ENCODE measurements around the gene IFNAR2.

IFNAR2 gene

DNA sequence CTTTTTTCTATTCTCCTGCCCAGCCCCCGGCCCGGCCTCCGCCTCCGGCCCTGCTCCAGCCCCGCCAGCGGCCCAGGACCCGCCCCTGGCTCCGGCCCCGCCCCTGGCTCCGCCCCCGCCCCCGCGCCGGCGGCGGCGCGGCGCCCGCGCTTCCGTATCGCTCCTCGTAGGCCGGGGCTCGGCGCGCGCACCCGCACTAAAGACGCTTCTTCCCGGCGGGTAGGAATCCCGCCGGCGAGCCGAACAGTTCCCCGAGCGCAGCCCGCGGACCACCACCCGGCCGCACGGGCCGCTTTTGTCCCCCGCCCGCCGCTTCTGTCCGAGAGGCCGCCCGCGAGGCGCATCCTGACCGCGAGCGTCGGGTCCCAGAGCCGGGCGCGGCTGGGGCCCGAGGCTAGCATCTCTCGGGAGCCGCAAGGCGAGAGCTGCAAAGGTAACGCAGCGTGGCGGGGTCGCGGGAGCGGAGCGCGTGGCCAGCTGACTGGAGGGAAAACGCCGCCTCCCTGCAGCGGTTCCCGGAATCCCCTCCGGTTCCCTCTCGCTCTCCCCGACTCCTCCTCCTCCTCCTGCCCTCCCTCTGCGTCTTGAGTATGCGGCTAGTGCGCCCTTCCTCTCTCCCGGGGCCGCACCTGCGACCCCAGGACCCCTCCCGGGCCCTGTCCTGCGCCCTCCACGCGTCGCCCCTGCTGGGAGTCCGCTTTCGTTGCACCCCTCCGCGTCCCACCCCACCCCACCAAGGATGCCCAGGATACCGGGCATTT, at the start of gene IFNAR2:
Gene IFNAR2 (plus strand): TSS at position 155 of the 761 bp plus-strand sequence. CDS start 11,985 bp downstream, outside the sequence.
- peak; percentile 49 to 63 (median 62) for DNase-seq (ENCODE audit: low read depth in 2 of 3, low spot score in 2 of 3)

DNA sequence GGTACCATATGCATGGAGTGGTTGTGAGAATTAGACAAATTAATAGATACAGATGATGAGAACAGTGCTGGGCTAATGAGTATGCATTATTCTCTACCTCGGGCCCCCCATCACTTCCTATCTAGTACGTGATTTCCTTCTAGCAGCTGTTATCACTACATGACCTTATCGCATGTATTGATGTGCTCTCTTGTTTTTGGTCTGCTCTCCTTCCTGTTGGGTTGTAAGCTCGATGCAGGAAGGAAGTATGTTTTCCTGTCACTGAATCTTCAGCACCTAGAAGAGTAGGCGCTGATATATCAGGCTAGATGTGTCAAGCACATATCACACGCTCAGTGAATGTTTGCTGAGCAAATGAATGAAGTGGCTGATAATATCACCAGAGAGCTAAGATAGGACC, 43.9 kb upstream of the IFNAR2 start:
- DNase-seq (ENCODE audit: low read depth in 2 of 3, low spot score in 2 of 3) = no peak

DNA sequence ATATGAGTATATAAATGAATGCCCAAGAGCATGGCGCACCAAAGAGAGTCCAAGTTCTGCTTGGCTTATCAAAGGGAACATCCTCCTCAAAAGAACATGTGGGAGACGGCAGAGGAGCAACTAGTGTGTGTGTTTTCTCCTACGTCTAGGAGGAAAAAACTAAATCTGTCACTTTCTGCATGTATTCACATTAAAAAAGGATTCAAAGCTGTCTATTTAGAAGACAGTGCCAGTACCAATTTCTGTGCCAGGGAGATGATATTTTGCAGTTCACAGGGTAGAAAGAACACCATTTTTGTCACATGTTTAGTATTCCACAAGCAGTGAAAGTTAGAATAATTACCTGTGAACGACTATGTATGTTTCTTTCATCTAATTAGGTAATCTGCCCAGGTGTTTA, 42.5 kb upstream of the IFNAR2 start:
- DNase-seq (ENCODE audit: low read depth in 2 of 3, low spot score in 2 of 3) = no peak

DNA sequence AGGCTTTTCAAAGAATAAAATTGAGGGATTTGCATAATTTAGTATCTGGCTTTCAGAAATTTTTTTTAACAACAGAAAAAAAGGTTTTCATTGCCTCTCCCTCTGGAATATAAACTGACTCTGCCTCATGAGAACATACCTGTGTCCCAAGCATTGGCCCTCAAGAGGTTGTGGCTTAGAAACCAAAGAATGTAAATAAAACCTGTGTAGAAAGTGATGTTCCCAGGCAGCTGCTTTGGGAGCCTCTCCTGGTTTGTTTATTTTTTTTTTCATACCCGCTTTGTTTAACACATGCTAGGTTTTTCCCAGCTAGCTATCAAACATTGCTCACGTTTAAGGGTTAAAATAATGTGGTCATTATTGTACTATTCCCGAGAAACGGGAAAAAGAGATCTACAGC, 40.5 kb upstream of the IFNAR2 start:
- DNase-seq (ENCODE audit: low read depth in 2 of 3, low spot score in 2 of 3) = no peak

DNA sequence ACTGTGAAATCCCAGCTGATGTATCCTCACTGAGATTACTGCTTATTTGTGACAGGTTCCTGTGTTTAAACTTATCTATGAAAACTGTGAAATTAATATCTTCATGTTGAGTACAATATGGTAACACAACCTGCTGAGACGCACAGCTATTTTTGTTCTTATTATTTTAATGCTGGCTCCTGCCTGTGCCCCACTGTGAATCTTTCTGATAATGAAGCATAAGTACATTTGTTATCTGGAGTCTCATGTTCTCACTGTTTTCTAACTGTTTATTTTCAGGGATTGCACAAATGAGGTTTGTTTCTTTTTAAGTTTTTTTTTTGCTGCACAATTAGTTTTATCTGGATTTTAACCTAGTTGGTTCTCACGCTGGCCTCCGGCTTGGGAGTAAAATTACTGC, 39.9 kb upstream of the IFNAR2 start:
- no peak for DNase-seq (ENCODE audit: low read depth in 2 of 3, low spot score in 2 of 3)

DNA sequence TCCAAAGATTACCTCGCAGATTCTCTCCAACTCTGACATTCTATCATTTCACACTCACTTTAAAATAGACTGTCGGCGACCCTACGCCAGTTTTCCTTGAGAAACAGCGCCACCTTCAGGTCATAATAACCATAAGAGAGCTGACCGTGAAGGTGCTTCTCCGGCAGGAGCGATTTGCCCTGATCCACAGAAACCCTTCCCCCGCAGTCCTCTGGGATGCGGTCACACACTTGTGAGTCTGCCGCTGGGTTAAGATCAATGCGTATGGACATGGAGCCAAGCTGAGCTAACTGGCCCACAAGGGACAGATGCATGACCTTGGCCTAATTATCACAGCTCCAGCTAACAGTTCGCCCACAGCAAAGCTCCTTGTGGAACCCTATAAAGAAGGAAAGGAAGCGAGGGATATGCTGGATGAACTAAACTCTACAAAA, 32.8 kb upstream of the IFNAR2 start:
- peak in 1 of 3 experiments; percentile 47 for DNase-seq (ENCODE audit: low read depth in 2 of 3, low spot score in 2 of 3)

DNA sequence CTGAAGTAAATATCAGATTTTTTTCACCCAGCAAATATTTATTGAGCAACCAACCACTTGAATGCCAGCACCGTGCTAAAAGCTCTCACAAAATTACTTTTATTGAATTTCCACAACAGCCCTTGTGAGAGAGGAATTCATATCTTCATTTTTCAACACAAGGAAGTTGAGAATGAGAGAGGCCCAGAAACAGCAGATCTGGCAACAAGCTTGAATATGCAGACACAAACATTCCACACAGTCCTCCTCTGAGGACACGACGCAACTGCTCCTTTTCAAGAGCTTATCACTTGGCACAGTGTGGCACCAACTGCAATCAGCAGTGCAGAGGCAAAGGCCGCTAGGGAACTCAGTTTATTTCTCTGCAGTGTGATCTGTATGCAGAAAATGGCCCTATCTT, 32.2 kb upstream of the IFNAR2 start:
- no peak for DNase-seq (ENCODE audit: low read depth in 2 of 3, low spot score in 2 of 3)

DNA sequence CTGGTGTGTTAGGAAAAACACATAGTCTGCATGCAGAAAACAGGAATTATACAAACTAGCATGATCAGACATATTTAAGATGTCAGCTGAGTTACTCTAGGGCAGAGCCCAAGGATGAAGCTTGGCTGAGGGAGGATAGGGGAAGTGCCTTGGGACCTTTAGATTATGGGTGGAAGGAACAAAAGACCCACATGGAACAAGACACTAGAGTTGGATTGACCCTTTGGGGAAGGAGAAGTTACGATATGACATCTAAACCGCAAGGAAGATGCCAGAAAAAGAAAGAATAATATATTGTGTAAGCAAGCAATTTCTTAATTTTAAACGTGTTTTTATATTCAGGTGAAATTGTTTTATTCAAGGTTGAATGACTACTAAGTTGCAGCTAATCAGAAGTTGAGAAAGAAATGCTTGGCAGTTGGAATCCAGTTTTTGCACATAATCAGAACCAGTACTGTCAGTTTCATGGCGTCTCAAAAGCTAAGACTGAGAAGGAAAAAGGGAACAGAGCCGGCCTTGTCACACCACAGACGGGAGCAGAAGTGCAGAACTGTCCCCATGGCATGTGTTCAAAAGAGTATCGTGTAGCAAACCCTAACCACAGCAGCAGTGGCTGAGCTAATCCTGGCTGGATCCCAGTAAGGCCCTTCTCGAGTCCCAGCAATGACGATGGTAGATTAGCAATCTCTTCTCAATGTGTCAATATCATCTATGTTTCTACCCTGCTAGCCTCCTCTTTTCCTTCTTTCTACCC, 31.2 kb upstream of the IFNAR2 start:
- DNase-seq (ENCODE audit: low read depth in 2 of 3, low spot score in 2 of 3) = no peak

DNA sequence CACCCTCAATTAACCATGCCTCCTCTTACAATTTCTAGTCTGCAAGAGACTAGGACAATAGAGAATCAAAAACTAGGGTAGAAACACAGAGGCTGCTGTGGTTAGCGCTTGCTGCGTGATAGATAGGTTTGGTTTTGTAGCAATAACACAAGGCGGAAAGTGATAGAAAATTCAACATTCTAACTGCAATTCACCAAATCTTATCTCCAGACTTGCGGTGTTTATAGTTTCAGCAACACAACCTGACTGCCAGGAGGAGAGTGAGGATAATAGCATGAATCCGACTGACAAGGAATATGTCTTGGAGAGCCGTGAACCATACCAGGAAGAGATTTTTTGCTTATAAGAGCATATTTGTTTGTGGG, 30.7 kb upstream of the IFNAR2 start:
- no peak for DNase-seq (ENCODE audit: low read depth in 2 of 3, low spot score in 2 of 3)

DNA sequence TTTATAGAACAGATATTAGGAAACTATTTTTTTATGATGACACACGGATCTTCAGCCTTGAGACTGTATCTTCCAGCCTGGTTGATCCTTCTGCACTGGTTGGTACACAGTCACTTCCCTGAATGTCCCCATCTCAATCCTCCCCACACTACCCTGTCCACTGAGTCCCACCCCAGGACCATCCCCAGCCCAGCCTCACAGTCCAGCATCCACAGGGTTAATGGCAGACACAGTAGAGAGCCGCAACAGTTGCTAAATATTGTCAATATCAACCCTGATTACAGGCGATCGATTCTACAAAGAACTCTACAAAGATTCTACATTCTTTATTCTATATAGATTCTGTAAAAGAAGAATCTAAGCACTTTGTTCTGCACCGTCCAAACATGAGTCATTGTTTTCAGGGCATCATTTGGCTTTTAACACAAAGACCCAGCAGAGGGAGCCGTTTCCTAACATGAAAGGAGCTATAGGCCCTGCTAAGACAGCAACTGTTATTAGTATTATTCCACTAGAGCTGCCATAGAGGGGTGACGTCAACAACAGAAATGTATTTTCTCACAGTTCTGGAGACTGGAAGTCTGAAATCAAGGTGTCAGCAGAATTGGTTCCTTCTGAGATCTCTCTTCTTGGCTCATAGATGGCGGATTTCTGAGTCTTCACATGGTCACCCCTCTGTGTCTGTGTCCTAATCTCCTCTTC, 30.1 kb upstream of the IFNAR2 start:
- no peak for DNase-seq (ENCODE audit: low read depth in 2 of 3, low spot score in 2 of 3)

DNA sequence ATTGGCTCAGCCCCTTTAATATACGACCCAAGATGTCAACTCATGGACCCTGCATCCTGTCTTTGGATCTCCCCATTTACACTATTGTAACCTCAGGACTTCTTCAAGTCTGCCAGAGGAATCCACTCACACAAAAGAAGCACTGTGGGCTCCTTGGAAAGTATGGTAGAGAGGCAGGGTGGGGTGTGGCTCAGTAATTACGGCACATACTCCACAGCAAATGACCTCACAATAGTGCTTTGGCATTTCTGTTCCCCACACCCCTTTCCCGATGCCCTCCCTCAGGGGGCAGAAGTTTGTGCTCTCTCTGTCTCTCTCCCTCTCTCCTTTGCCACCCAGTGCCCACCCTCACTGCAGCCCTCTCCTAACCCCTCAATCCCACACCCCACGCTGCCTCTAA, 27.8 kb upstream of the IFNAR2 start:
- DNase-seq (ENCODE audit: low read depth in 2 of 3, low spot score in 2 of 3) = no peak

DNA sequence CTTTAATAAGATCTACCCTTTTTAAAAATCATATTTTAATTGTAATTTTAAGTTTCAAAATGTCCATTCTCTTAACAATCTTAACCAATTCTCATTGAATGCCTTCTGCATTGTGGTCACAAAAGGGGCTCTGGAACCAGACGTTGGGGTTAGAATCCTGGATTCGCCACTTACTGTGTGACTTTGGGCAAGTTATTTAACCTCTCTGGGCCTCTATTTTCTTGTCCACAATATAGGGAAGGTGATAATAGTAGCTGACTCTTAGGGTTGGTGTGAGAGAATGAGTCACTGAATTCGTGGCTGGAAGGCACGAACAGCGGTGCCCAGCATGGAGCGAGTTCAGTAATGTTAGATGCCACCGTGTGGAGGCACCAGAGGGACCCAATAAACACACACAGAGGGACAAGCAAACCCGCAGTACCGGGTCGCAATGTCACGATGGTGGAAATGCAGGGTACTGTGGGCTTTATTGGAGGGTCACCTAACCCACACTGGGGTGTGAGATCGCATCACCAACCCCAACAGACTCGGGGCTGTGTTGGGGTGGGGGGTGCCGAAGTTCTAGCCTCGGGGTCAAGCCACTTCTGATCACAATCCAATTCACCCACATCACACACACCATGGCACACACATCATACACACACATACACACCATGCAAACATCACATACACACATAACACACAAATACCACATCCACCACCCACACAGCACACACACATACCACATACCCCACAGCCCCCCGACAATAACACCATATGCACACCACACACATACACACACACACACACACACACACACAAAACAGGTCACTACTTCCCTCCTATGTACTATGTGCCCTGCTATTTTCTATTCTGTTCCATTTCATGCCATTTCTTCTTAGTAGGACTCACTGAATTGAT, 27.0 kb upstream of the IFNAR2 start:
- DNase-seq (ENCODE audit: low read depth in 2 of 3, low spot score in 2 of 3) = no peak

DNA sequence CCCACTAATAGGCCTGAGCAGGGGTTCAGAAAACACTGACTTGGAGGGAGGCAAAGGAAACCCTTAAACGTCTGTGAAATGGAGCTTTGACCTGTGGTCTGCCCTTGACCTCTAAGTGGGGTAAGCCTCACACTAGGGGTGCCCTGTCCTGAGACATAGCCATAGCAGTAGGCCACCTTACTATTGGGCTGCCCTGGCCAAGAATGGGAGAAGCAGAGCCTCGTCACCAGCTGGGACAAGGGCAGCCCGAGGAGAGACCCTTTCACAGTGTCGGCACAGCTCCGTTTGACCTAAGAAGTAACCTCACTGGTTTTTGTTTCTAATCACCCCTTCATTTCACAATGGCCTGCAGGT, 26.4 kb upstream of the IFNAR2 start:
- DNase-seq (ENCODE audit: low read depth in 2 of 3, low spot score in 2 of 3) = no peak

DNA sequence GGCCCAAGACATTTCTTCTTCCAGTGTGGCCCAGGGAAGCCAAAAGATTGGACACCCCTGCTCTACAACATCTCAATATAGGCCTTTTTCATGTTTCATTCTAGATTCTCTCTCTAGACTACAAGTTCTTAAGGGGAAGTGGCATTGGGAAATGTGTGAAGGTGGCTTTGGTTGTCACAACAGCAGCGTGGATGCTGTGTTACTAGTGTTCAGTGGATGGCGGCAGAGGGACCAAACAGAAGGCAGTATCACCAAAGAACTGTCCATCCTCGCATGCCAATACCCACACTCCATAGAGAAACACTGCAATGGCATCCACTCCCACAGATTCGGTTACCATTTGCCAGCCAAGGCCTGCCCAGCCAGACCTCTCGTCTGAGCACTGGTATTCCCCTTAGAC, 24.3 kb upstream of the IFNAR2 start:
- no peak for DNase-seq (ENCODE audit: low read depth in 2 of 3, low spot score in 2 of 3)

DNA sequence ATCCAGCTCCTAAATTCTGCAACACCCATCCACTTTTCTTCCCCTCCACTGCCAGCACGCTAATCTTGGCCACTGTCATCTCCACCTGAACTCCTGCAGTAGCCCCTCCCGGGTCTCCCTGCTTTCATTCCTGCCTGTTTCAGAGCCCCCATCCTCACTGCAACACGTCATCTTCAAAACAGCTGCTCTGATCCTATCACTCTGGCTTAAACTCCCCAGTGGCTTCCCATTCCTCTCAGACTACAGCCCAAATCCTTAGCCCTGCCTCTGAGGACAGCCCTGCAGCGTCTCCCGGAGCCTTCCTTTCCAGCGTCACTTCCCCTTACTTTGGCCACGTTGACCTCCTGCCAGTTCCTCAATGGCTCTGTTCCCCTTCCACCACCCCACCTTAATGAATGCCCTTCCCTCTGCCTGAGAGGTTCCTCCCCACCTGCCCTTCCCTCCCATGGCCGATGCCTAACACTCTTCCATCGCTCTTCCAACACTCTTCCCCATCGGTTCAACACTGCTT, 22.9 kb upstream of the IFNAR2 start:
- DNase-seq (ENCODE audit: low read depth in 2 of 3, low spot score in 2 of 3) = no peak

DNA sequence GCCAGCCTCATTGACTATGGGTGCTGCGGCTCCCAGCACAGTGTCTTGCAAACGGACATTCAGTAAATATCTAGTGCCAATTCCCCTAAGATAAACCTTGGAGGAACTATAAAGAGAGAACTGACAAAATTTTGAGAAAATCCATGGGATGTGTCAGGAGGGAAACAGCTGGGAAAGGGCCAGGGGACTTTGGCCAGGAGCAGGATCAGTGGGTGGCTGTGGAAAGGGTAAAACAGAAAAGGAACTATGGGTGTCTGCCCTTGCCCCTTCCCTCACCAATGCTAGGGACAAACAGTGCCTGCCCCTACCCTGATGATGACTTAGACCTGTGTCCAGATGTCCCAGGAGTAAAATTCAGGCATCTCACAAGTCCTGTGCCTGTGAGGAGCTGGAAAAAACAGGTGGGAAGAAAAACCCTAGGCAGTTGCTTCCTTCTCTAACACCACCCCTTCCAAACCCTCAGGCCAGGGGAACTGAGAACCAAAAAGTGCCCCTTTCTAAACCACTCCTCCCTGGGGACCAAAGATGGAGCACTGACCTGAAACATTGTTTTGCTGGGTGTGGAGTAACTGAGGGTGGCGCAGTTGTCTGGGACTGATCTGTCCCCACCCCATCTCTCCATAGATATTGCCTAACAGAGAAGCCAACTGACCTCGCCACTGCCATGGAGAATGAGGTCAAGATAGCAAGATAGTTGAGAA, 22.1 kb upstream of the IFNAR2 start:
- DNase-seq (ENCODE audit: low read depth in 2 of 3, low spot score in 2 of 3) = no peak

DNA sequence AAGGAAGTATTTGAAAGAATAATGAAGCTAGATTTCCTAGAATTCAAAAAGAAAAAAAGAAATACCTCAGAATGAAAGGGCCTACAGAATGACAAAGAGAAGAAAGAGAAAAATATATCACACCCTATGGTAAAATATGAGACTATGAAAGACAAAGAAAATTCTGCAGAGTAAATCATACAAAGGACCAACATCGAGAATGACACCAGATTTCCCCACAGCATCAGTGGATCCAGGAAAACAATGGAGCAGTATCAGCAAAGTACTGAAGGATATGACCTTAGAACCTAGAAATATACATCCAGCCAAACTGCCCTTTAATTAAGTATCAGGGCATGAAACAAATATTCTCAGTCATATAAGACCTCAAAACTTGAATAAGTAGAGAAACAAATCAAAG, 21.2 kb upstream of the IFNAR2 start:
- no peak for DNase-seq (ENCODE audit: low read depth in 2 of 3, low spot score in 2 of 3)

DNA sequence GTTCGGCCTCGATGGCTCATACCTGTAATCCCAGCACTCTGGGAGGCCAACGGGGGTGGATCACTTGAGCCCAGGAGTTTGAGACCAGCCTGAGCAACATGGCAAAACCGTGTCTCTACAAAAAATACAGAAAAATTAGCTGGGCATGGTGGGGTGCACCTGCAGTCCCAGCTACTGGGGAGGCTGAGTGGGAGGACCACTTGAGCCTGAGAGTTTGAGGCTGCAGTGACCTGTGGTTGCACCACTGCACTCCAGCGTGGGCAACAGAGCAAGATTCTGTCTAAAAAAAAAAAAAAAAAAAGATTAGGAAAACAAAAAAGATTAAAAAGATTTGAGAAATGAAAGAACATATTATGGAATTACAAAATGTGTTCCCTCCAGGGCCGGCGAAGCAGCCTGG, 18.4 kb upstream of the IFNAR2 start:
- DNase-seq (ENCODE audit: low read depth in 2 of 3, low spot score in 2 of 3) = no peak

DNA sequence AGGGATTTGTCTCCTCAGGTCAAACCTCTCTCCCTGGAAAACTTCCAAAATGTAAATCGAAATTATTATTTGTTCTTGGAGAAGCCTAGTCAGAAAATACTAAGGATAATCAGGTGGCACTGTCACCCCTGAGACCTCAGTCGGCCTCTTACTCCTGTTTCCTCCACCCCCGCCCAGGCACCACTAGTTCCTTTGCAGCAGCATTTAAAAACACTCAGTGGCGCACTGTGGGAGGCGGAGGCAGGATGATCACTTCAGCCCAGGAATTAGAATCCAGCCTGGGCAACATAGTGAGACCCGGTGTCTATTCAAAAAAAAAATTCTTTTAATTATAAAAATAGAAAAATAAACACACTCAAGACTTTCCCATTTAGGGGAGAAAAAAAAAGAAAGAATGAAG, 18.0 kb upstream of the IFNAR2 start:
- no peak for DNase-seq (ENCODE audit: low read depth in 2 of 3, low spot score in 2 of 3)

DNA sequence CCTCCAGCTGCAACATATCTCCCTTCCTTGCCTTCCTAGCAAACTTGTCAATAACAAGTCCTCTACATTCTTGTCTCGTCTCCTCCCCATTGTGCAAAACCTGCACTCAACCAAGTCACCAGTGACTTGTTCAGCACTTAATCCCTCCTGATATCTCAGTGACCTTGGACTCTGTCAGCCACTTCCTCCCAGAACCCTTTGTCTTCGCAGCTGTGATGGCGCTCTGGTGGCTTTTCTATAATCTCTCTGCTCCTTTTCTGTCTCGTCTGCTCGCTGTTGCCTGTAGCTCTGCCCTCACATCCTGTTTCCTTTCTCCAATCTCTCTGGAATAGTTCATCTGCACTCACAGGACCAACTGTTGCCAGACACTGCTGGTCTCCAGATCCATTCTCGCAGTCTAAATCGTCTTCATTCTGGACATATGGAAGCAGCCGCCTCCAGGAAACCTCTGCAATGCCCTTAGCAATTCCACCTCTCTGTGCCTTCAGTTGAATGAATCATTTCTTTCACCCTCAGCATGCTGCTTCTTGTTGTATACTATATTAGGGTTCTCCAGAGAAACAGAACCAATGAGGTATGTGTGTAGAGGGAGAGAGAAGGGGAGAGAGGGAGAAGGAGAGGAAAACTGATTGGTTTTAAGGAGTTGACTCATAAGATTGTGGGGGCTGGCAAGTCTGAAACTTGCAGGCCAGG, 17.4 kb upstream of the IFNAR2 start:
- DNase-seq (ENCODE audit: low read depth in 2 of 3, low spot score in 2 of 3) = no peak
